ENCODE data around the gene GFER.

Gene GFER

GRCh38 chr16:1990351-1991134 is 6.5 kb downstream of the GFER start:
- DNase-seq (ENCODE audit: low read depth in 3 of 3) = no peak

- DNase-seq (ENCODE audit: low read depth in 3 of 3) = no peak
Measured at GRCh38 chr16:1991135-1991551, 7.2 kb downstream of the GFER start.

DNA sequence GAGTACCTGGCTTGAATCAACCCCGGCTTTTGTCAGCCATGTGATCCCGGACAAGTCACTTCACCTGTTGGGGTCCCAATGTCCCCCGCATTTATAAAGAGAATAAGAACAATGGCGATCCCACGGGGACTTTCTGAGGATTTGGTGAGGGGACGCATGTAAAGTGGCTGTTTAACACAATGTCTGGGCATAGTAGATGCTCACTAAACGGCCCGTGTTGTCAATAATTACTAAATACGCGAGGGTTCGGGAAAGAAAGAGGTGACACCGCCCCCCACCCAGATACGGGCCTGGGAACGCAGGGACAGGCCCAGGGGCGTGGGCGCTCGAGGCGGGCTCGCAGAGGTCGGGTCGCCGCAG is 7.6 kb downstream of the GFER start:
- DNase-seq (ENCODE audit: low read depth in 3 of 3) = no peak

- peak; percentile 97 to 98 (median 97) for DNase-seq (ENCODE audit: low read depth in 3 of 3)
Measured at GRCh38 chr16:1991948-1992703, 8.1 kb downstream of the GFER start.

DNA sequence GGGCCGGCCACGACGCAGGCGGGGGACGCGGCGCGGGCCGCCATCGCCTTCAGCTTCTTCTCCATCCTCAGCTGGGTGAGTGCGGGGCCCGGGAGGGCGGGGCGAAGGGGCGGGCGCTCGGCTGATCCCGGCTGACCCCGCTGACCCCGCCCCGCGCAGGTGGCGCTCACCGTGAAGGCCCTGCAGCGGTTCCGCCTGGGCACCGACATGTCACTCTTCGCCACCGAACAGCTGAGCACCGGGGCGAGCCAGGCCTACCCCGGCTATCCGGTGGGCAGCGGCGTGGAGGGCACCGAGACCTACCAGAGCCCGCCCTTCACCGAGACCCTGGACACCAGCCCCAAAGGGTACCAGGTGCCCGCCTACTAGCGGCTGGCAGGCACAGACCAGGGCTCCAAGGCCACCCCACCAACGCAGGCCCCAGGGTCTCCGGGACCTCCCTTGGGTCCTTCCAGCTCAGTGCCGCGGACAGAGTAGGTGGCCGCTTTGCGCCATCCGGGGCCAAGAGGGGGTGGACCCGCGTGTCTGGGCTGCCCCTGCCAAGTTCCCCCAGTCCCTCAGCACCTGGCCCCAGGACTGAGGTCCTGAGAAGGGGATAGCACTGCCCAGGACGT is 8.8 kb downstream of the GFER start:
- DNase-seq (ENCODE audit: low read depth in 3 of 3) = no peak

DNA sequence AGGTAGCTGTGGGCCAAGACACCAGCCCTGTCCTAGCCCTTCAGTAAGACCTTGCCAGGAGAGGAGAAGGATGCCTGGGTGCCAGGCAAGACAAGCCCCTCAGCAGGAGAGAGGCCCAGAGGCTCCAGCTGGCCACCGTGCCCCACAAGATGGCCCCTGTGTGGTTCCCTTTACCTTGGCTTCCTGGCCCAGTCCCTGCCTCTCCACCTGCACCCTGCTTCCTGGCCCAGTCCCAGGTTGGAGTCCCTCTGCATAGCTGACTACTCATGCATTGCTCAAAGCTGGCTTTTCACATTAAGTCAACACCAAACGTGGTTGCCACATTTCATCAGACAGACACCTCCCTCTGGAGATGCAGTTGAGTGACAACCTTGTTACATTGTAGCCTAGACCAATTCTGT is 9.7 kb downstream of the GFER start:
- DNase-seq (ENCODE audit: low read depth in 3 of 3) = no peak

DNA sequence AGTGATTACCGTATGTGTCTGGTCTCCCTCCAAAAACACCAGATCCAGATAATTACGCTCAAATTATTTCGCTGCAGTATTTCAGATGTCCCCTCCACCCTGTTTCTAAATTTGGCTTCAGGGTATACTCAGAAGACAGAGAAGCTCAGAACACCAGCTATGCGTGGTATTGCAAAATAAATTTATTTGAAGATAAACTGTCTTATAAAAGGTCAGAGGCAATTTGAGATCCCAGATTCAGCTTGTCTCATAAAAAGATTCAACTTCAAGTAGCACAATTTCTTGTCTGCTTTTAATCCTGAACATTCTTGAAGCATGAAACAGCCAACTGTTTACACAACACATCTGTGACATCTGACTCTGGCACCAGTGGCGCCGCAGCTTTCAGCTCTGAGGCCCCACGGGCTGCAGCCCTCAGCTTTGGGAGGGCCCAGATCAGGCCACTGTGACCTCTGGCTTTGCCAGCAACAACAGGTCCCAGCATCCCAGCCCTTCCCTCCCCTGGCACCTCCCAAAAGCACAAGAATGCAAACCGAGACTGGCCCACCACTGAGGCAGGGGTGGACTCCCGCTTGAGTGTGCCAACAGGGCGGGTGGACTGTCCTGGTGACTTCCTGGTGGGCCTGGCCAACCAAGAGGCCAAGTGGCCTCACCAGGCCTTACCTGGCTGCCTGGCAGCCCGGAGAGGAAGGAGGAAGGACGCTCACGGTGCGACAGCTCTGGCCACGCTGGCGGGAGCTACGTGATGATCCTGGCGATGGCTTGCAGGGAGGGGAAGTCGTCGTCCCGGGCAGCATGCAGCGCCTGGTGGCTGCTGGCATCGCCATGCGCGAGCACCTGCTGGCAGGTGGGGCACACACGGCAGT is 13.7 kb downstream of the GFER start:
- DNase-seq (ENCODE audit: low read depth in 3 of 3) = no peak

DNA sequence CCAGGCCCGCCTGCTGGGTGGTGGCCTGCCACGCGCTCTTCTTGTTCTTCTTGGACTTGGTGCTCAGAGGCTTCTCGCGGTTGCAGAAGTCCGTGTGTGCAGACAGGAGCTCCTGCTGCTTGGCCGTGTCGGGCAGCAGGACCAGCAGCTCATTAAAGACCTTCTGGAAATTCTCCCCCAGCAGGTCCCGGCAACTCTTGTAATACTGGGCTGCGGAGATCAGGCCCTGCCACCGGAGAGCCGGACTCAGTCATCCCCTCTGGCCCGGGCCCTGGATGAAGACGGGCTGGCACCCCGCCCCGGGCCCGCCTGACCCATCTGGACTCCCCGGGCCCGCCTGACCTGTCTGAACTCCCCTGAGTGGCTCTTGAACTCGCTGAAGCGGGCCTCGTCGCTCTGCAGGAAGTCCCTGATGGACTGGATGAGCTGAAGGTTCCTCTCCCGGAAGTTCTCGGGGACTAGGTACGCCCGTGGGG is 14.4 kb downstream of the GFER start:
- no peak for DNase-seq (ENCODE audit: low read depth in 3 of 3)

GRCh38 chr16:1998852-1999801 is 15.1 kb downstream of the GFER start:
- no peak for DNase-seq (ENCODE audit: low read depth in 3 of 3)

DNA sequence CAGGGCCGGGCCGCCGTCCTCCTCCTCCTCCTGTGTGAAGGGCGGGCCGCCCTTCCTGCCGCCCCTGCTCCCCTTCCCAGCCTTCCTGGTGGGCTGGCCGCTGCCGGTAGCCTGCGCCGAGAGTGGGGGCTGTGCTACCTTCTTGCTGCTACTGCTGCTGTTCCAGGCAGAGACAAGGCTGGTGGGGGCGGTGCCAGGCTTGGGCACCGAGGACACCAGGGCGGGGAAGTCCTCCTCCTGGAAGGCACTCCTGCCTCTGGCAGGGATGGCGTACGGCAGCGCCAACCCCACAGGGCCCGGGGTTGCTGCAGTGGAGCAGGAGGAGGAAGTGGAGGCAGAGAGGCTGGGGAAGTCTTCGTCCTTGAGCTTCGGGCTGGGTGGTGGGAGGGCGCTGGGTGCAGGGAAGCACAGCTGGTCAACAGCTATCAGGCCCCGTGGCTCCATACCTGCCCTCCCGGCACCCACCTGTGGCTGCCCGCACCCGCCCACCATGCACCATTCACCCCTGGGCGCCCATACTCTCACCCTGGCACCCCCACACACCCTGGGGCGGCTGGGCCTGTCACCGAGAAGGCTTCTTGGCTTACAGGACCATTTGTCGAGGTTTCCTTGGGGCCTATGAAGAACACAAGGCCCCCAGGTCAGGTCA is 16.0 kb downstream of the GFER start:
- DNase-seq (ENCODE audit: low read depth in 3 of 3) = no peak

- DNase-seq (ENCODE audit: low read depth in 3 of 3) = no peak
Measured at GRCh38 chr16:2001035-2001434, 17.0 kb downstream of the GFER start.

- DNase-seq (ENCODE audit: low read depth in 3 of 3) = no peak
Measured at GRCh38 chr16:2001456-2002355, 17.7 kb downstream of the GFER start.

DNA sequence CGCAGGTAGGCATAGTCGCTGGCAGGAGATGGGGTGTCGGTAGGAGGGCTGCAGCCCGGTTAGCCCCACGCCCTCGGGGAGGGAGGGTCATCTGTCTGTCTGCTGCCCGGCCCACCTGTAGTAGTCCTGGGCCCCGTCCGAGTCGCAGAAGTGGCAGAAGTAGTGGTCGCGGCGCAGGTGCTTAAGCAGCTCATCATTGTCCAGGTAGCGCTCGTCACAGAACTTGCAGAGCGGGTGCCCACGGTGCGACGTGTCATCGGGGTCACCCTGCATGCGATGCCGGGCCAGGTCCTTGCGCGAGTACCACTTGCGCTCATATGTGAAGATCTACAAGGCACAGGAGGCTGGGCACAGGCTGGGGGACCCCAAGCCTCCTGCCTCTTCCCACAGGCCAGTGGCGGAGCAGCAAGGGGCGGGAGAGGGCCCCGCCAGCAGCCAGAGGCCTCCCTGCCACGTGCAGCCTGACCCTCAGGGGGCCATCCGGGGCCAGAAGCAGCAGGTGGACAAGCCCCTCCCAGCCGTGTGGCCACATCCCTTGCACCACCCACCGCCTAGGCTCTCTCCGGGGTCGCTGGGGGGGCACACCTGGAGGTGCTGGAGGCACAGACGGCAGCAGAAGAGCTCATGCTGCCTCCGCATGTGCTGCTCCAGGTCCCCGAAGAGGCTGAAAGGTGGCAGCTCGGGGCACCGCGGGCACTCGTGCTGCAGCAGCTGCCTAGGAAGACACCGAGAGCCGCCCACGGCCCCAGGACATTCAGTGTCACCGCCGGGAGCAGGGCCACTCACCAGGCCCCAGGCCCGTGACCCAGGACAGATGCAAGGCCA is 18.6 kb downstream of the GFER start:
- DNase-seq (ENCODE audit: low read depth in 3 of 3) = no peak

GRCh38 chr16:2003231-2003826 is 19.3 kb downstream of the GFER start:
- no peak for DNase-seq (ENCODE audit: low read depth in 3 of 3)

- DNase-seq (ENCODE audit: low read depth in 3 of 3) = peak; percentile 82 to 93 (median 84)
Measured at GRCh38 chr16:2003827-2004641, 20.0 kb downstream of the GFER start.

- no peak for DNase-seq (ENCODE audit: low read depth in 3 of 3)
Measured at GRCh38 chr16:2004795-2005517, 21.0 kb downstream of the GFER start.
